ENCODE results near the gene HECTD1. TPM values are rescaled to one million over a fixed set of nuclear protein-coding genes. Genes with fewer than 3 reads are reported as not detected.
"Not testable (repeated sequence)": the region's sequence is repeated elsewhere in the genome, so short reads cannot be mapped to it uniquely, and the experiment has no call there.

HECTD1 gene
- total RNA-seq, 1 experiment from 2014 or later, result 87.4 TPM

GRCh38 chr14:31154956-31155355 lies 52.6 kb downstream of the HECTD1 start:
- DNase-seq (ENCODE audit: low spot score), result peak; percentile 6

- DNase-seq (ENCODE audit: low spot score), result no peak
Measured at GRCh38 chr14:31142455-31143087, 65.0 kb downstream of the HECTD1 start.

- DNase-seq (ENCODE audit: low spot score), result no peak
Measured at GRCh38 chr14:31139301-31139847, 68.2 kb downstream of the HECTD1 start.

- no peak for DNase-seq (ENCODE audit: low spot score)
Measured at GRCh38 chr14:31138301-31138700, 69.3 kb downstream of the HECTD1 start.

- no peak for DNase-seq (ENCODE audit: low spot score)
Measured at GRCh38 chr14:31137214-31137889, 70.2 kb downstream of the HECTD1 start.

- DNase-seq (ENCODE audit: low spot score), result no peak
Measured at GRCh38 chr14:31133133-31133532, 74.5 kb downstream of the HECTD1 start.

GRCh38 chr14:31128601-31129526 lies 78.7 kb downstream of the HECTD1 start:
- no peak for DNase-seq (ENCODE audit: low spot score)

GRCh38 chr14:31127690-31128089 lies 79.9 kb downstream of the HECTD1 start:
- no peak for DNase-seq (ENCODE audit: low spot score)

- DNase-seq (ENCODE audit: low spot score), result no peak
Measured at GRCh38 chr14:31126680-31127079, 80.9 kb downstream of the HECTD1 start.

- DNase-seq (ENCODE audit: low spot score), result no peak
Measured at GRCh38 chr14:31125231-31125630, 82.4 kb downstream of the HECTD1 start.

GRCh38 chr14:31124197-31124596 lies 83.4 kb downstream of the HECTD1 start:
- DNase-seq (ENCODE audit: low spot score), result no peak

GRCh38 chr14:31122921-31123320 lies 84.7 kb downstream of the HECTD1 start:
- DNase-seq (ENCODE audit: low spot score), result no peak

GRCh38 chr14:31122098-31122611 lies 85.4 kb downstream of the HECTD1 start:
- DNase-seq (ENCODE audit: low spot score), result peak; percentile 6

GRCh38 chr14:31118892-31119291 lies 88.7 kb downstream of the HECTD1 start:
- DNase-seq (ENCODE audit: low spot score), result no peak

- no peak for DNase-seq (ENCODE audit: low spot score)
Measured at GRCh38 chr14:31113794-31114193, 93.8 kb downstream of the HECTD1 start.

GRCh38 chr14:31110872-31111271 lies 96.7 kb downstream of the HECTD1 start:
- no peak for DNase-seq (ENCODE audit: low spot score)

- DNase-seq (ENCODE audit: low spot score), result no peak
Measured at GRCh38 chr14:31109257-31109656, 98.3 kb downstream of the HECTD1 start.

GRCh38 chr14:31106768-31107167 lies 100.8 kb downstream of the HECTD1 start:
- no peak for DNase-seq (ENCODE audit: low spot score)

- DNase-seq (ENCODE audit: low spot score), result no peak
Measured at GRCh38 chr14:31097081-31097480, 110.5 kb downstream of the HECTD1 start.

- DNase-seq (ENCODE audit: low spot score), result peak; percentile 7
Measured at GRCh38 chr14:31096255-31096654, 111.3 kb downstream of the HECTD1 start.

GRCh38 chr14:31095817-31096216 lies 111.8 kb downstream of the HECTD1 start:
- not testable (repeated sequence) for DNase-seq (ENCODE audit: low spot score)
